GM19324 (cell line): ENCODE results near the gene CD7.

Source experiments
- ATAC-seq: cut with Tn5 transposase; IDR thresholded peaks from one replicate; pipeline ENCODE4 v1.9.1; 2021; ENCODE audit warnings: mild to moderate bottlenecking, moderate library complexity; ENCODE audit not compliant: unreplicated experiment, low FRiP score

The CD7 gene

GRCh38 chr17:82316651-82317393 is 586 bp downstream of the CD7 start:
- no peak for ATAC-seq

GRCh38 chr17:82315703-82316358 is 1.6 kb downstream of the CD7 start:
- no peak for ATAC-seq

GRCh38 chr17:82314727-82315605 is 2.4 kb downstream of the CD7 start:
- no peak for ATAC-seq

GRCh38 chr17:82314012-82314726 is 3.2 kb downstream of the CD7 start:
- ATAC-seq, result no peak

- ATAC-seq, result no peak
Measured at GRCh38 chr17:82313195-82314011, 4.0 kb downstream of the CD7 start.

DNA sequence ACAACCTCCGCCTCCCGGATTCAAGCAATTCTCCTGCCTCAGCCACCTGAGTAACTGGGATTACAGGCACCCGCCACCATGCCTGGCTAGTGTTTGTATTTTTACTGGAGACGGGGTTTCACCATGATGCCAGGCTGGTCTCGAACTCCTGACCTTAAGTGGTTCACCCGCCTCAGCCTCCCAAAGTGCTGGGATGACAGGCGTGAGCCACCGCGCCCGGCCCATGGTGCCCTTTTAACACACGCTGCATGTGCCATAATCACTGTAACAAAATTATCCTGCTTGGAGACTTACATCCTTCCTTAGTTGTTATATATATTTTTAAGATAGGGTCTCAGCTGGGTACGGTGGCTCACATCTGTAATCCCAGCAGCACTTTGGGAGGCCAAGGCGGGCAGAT is 5.4 kb downstream of the CD7 start:
- ATAC-seq, result no peak

DNA sequence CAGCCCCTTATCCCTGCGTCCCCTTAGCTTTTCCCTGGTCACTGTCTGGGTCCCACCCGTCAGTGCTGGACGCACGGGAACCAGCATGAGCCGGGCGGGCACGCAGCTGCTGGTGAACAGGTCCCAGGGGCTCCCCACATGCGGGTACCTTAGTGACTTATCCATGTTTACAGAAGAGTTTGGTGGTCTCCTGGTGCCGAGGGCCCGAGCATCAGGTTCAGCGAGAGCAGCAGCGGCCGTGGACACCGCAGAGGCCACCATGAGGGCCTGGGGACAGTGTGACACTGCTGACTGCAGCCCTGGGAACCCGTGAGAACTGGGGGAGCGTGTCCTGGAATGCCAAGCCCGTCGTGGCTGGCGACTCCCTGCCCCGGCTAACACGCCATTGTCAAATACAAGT is 6.5 kb downstream of the CD7 start:
- ATAC-seq, result no peak

- no peak for ATAC-seq
Measured at GRCh38 chr17:82309656-82310570, 7.5 kb downstream of the CD7 start.

DNA sequence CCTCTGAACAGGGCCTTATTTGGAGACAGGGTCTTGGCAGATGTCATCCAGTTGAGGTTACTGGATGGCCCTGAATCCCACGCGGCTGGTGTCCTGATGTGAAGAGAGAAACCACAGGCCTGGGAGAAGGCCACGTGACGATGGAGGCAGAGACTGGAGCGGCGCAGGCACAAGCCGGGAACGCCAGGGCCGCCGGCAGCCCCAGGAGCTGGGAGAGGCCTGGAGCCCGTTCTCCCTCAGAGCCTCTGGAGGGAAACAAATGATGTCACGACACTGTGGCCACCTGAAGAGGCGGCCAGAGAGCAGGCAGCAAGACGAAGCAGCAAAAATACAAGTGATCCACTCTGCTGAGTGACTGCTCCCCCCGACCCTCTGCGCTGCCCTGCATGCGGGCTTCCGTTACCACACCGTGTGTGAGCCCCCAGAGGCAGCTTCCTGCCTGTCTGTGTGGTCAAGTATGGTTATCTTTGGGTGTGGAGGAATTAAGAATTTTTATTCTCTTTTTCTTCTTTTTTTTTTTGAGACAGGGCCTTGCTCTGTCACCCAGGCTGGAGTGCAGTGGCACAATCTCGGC is 11.6 kb downstream of the CD7 start:
- ATAC-seq, result no peak

DNA sequence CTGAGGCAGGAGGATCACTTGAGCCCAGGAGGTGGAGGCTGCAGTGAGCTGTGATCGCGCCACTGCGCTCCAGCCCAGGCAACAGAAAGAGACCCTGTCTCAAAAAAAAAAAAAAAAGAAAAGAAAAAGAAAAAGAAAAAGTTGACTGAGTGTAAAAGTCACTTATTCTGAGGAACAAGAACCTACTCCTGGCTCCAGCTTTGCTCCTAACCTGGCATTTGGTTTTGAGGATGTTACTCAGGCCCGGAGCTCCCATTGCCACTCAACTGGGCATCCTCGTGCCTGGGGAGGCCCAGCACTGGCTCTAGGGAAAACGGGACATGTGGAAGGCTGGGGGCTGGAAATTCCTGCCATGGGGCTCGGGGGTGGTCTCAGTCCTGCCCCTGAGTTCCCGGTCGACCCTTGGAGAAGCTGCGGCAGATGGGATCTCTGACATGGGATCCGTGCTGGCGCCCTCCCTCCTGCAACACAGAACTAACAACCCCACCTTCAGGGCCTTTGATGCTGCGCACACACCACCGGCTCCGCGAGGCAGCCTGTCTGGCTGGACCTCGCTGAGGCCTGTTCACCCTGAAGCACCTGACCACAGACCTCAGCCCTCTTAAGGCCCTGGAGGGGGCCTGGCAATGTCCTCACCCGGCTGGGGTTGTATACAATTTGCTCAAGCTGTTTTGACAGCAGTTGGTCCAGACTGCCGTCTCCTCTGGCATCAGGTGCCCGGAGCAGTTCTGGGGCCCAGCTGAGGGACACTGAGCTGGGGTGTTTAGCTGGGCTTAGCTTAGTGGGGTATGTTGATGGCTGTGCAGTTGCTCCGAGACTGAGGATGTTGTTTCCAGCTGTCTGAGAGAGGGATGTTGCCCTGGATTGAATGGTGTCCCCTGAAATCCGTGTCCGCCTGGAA is 12.3 kb downstream of the CD7 start:
- ATAC-seq, result no peak

DNA sequence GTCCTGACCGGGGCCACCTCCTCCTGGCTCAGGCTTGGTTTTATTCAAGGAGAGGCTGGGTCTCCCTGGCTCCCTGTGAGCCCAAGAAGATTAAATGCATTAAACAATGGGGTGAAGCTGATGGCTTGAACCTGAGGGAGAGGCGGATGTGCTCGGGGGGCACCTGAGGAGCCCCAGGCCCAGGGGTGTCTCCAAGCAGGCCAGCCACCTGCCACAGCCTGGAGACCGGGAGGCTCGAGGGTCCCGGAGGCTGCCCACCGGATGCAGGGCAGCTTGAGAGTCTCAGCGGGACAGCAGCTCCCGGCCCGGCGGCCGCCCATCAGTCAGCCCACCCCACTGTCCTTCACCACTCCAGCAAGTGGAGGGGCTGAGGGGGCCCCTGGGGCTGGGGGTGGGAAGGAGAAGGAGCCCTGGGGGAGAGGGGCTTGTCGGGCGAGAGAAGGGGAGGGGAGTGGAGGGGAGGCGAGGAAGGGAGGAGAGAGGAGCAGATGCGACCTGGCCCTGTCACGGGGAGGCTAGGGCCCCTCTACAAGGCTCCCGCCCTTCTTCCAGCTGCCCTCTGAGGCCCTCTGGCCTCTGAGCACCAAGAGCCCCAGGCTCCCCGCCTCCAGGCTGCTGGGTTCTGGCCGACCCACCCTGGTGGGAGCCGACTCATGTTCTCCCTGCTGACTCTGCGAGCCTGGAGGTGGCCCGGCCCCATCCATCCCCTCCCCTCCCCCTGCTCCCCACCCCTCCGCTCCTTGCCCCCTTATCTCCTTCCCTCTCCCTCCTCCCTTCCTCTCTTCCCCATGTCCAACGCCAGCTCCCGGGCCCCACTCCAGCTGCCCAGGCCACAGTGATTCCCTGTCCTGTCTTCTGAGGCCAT is 13.2 kb downstream of the CD7 start:
- no peak for ATAC-seq

DNA sequence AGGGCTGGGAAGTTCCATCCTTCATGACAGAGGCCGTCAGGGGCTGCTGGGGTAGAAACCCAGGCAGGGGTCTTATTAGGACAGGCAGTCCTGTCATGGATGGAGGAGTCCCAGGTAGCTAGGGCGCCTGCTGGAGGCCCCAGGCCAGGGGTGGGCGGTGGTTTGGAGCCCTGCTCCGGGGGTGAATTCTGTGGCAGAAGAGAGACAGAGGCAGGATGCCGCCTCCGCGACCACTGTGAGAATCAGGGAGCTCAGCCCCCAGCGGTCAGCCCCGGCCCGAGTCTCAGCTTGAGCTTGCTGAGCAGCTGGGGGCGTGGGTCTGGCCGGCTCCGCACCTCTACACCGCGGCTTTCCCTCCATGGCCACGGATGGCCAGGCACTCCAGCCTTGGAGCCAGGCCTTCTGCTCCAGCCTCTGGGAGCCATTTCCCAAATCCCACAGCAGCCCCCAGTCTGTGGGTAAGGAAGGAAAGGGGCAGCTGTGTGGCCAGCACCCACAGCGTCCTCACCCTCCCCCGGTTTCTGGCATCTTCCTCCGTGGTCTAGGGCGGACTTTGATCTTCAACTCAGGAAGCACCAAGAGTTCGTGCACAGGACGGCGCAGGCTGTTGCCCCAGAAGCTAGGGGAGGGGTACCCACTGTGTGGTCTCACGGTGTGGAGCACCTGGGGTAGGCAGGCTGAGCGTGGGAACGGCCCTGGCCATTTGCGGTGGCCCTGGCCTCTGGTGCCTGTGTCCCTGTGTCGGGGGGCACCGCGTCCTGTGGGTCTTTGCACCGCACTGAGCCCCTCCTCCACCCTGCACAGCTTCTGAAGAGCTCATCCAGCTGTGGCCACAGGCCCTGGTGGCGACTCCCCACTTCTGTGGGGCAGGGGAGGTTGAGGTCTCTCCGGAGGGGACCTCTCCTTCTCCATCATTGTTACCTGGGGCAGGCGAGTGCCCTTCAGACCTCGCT is 14.1 kb downstream of the CD7 start:
- no peak for ATAC-seq

DNA sequence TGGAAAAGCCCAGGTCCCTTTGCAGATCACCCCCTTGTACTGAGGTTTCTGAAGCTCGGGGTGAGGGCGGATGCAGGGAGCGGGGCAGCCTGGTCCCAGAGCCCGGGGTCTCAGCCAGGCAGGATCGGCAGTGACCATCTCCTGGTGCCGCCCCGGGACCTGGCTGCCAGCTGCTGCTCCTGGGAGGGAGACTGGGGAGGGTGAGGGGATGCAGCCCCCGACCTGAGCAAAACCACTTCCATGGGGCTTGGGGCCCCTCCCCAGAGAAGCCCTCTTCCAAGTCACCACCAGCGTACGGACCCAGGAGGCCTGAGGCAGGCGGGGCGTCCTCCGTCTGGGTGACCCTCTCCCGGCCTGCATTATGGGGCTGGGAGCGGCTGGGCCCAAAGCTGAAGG is 14.8 kb downstream of the CD7 start:
- ATAC-seq, result no peak

DNA sequence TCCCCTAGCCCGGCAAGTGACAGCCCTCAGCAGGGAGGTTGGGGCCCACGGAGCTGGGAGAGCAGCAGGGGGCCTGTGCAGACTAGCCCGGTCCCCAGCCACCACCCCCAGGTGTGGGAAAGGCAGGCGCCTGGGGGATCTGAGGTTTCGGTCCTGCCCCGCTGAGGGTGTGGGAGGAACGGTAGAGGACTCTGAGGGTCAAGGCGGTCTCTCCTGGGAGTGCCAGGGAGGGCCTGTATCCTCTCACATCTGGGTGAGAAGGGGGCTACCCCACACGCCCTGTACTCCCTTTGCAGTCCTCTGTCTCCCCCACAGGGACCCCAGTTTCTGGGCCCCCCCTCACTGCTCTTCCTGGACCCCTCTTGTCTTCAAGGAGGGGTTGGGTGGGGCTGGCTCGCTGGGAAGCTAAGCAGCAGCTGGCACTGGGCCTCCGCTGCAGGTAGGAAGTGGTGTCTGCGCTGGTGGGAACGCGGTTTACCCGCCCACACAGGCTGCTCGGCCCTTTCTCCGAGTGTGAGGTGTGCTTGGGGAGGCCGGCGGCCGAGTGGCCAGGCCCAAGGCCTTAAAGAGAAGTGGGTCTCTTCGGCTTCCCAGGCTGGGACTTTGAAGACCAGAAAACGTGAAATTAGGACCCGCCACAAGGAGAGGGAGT is 15.4 kb downstream of the CD7 start:
- no peak for ATAC-seq

GRCh38 chr17:82301300-82301915 is 16.0 kb downstream of the CD7 start:
- no peak for ATAC-seq
